DOHH2 (cell line): ENCODE results near the gene PAQR9.

Experiments used
- EZH2phosphoT487 ChIP-seq: fragments of 200-600 bp; sonication (generic); IDR thresholded peaks from 2 replicates; pipeline ENCODE4 v1.6.1; 2017; ENCODE audit warnings: borderline replicate concordance, mild to moderate bottlenecking, antibody characterized with exemption, low read length, moderate library complexity, mixed read lengths
- TF ChIP-seq, protein P1 (sequence below): fragments of 200-600 bp; sonication (generic); IDR thresholded peaks from one replicate; pipeline ENCODE4 v1.5.1; 2014; ENCODE audit warnings: antibody characterized with exemption, mild to moderate bottlenecking, low read depth, low read length; ENCODE audit not compliant: poor library complexity, severe bottlenecking

DNA sequence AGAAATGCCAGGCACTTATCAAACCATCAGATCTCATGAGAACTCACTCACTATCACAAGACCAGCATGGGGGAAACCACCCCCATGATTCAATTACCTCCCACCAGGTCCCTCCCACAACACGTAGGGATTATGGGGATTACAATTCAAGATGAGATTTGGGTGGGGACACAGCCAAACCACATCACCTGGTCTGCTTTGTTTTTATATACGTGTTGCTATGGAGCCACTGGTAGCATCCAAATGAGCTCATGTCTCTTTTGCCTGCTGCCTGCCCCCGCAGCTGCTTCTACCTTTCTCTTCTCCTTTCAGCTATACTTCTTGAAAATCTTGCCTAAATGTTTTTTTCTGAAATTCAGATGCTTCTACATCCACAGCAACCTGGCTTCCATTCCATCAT, 47.8 kb downstream of the PAQR9 start:
- TF ChIP-seq, protein P1, sequence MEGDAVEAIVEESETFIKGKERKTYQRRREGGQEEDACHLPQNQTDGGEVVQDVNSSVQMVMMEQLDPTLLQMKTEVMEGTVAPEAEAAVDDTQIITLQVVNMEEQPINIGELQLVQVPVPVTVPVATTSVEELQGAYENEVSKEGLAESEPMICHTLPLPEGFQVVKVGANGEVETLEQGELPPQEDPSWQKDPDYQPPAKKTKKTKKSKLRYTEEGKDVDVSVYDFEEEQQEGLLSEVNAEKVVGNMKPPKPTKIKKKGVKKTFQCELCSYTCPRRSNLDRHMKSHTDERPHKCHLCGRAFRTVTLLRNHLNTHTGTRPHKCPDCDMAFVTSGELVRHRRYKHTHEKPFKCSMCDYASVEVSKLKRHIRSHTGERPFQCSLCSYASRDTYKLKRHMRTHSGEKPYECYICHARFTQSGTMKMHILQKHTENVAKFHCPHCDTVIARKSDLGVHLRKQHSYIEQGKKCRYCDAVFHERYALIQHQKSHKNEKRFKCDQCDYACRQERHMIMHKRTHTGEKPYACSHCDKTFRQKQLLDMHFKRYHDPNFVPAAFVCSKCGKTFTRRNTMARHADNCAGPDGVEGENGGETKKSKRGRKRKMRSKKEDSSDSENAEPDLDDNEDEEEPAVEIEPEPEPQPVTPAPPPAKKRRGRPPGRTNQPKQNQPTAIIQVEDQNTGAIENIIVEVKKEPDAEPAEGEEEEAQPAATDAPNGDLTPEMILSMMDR: no peak
- no peak for TF ChIP-seq EZH2phosphoT487
